Adrenal gland (tissue), 5 donors: Measurements from ENCODE around the gene KIT.

Experiments used
- CTCF ChIP-seq, 6 experiments: fragments of 450-650 bp in 4 of 6; fragments of 200-600 bp in 2 of 6; sonication (generic) in 1 of 6; IDR thresholded peaks; 1 replicate in 5 of 6; 2 replicates in 1 of 6; pipeline versions ENCODE4 v1.5.1 to v1.8.0; 2016 to 2021; ENCODE audit warnings: antibody characterized with exemption in 6 of 6, mild to moderate bottlenecking in 2 of 6, moderate library complexity in 1 of 6
- POLR2A ChIP-seq, 2 donors: fragments of 450-650 bp; IDR thresholded peaks; one replicate each; pipeline ENCODE4 v1.6.1; 2017; ENCODE audit warnings: antibody characterized with exemption in 2 of 2, mild to moderate bottlenecking in 2 of 2, moderate library complexity in 1 of 2
- donor health status: DM: no; HTN: no; CAD: no.

DNA sequence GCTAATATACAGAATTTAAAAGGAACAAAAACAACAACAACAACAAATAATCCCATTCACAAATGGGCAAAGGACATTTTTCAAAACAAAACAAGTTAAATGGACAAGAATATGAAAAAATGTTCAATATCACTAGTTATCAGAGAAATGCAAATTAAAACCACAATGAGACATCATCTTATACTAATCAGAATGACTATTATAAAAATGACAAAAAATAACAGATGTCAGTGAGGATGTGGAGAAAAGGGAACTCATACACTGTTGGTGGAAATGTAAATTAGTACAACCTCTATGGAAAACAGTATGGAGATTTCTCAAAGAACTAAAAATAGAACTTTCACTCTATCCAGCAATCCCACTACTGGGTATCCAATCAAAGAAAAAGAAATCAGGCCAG lies 92.6 kb downstream of the KIT start:
- TF ChIP-seq CTCF (IDR thresholded peaks at IDR 0.05) (no peak), POLR2A (IDR thresholded peaks at IDR 0.05) (no peak)
